ENCODE results near the gene TAF1. TPM values are rescaled to one million over a fixed set of nuclear protein-coding genes. Genes with fewer than 3 reads are reported as not detected.
"Not testable (repeated sequence)": the region's sequence is repeated elsewhere in the genome, so short reads cannot be mapped to it uniquely, and the experiment has no call there.

TAF1 gene
- total RNA-seq, 1 donor from 2014 or later: 45.5 TPM

DNA sequence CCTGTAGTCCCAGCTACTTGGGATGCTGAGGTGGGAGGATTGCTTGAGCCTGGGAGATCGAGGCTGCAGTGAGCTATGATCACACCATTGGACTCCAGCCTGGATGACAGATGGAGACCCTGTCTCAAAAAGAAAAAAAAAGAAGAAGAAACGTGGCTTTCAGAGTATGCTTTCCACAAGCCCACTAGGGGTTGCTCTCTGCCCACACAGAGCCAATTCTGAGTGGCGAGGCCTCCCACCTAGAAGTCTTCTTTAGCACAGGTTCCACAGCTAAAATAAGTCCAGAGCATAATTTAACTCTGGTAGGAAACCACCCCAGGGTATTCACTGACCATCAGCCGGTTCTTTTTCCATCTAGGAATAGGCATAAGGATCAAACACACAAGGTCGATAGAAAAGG, 50.1 kb downstream of the TAF1 start:
- intact Hi-C loops (cut with micrococcal nuclease): not testable (repeated sequence)

DNA sequence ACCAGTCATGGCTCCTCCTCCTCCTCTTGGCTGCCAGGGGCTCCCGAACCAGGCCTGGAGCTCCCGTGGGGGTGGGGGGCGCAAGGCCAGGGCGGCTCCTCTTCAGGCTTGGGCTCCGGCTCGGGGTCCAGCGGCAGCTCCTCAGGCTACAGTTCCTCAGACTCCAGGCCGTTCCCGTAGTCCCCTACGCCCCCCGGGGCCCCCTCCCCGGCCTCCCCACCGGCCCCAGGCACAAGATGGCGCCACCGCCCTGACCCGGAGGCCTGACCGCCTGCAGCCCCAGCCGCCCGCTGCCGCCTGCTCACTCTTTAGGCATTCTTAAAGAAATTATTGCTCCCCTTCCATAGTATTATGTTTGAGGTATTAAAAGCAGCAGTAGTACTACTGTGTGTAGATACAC, 54.5 kb downstream of the TAF1 start:
- intact Hi-C loops (cut with micrococcal nuclease): no loop called here

DNA sequence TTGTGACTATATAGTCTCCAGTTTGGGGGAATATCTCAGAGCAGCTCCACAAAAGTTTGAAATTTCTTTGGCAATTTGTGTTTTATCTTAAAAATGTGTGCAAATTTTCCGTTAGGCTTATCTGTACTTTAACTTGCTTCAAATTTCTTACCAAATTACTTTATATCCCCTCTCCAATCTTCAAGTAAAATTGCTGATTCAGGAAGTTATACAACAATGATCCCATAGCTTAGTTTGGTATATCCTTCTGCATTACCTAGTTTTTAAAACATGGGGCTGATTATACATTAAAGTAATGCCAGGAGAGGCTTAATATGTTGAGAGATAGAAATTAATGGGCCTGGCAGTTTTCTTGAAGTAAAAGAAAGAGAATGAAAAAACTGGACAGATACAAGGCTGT, 66.6 kb downstream of the TAF1 start:
- intact Hi-C loops (cut with micrococcal nuclease): no loop called here

DNA sequence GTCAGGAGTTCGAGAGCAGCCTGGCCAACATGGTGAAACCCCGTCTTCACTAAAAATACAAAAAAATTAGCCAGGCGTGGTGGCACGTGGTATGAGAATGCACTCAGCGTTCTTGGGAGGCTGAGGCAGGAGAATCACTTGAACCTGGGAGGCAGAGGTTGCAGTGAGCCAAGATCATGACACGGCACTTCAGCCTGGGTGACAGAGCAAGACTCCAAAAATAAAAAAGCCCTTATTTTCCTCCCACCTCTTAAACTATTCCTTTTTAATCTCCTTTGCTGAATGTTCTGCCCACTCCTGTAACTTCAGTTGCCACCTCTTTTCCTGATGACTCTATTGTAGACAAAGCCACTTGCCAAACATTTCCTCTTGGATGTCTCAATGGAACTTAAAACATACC, 72.6 kb downstream of the TAF1 start:
- intact Hi-C loops (cut with micrococcal nuclease): no loop called here

DNA sequence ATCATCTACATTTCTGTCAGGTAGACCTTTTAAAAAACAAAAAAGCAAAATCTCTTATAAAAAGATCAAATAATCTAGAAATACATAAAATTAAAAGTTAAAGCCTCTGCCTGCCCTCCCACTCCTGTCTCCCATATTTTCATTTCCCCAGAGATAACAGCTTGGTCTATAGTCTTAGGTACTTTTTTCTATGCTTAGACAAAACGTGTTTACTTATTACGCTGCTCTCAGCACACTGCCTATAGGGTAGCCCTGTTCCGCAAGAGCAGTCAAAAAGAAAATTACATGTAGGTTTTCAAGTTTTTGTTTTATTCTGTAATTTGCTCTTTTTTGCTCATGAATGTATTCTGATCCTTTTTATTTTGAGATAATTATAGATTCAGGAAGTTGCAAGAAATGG, 73.3 kb downstream of the TAF1 start:
- intact Hi-C loops (cut with micrococcal nuclease): no loop called here

DNA sequence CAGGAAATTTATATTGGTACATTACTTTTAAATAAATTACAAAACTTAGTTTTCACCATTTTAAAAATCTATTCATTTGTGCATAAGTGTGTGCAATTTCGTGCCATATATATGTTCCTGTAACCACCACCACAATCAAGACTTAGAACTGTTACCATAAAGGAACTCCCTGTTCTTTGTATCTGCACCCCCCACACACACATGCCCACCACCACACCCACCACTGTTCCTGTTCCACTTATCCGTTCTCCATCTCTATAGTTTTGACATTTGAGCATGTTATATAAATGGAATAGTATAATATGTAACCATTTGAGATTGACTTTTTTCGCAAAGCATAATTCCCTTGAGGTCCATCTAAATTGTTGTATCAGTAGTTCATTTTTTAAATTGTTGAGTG, 73.7 kb downstream of the TAF1 start:
- intact Hi-C loops (cut with micrococcal nuclease): no loop called here

DNA sequence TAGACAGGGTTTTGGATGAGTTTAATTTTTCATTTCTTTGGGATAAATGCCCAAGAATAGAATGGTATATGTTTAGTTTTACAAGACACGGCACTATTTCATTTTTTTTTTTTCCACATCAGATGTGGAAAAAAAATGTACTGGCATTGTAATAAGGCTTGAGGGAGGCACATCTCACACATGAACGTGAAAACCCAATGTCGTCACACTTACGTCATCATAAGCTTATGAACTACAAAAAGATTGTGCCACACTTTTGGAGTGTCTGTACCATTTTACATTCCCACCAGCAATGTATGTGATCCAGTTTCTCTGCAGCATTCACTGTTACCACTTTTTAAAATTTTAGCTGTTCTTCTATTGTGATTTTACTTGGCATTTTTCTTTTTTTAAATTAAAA, 74.2 kb downstream of the TAF1 start:
- intact Hi-C loops (cut with micrococcal nuclease): no loop called here

DNA sequence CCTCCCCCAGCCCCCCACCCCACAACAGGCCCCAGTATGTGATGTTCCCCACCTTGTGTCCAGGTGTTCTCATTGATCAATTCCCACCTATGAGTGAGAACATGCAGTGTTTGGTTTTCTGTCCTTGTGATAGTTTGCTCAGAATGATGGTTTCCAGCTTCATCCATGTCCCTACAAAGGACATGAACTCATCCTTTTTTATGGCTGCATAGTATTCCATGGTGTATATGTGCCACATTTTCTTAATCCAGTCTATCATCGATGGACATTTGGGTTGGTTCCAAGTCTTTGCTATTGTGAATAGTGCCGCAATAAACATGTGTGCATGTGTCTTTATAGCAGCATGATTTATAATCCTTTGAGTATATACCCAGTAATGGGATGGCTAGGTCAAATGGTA, 75.7 kb downstream of the TAF1 start:
- intact Hi-C loops (cut with micrococcal nuclease): not testable (repeated sequence)

DNA sequence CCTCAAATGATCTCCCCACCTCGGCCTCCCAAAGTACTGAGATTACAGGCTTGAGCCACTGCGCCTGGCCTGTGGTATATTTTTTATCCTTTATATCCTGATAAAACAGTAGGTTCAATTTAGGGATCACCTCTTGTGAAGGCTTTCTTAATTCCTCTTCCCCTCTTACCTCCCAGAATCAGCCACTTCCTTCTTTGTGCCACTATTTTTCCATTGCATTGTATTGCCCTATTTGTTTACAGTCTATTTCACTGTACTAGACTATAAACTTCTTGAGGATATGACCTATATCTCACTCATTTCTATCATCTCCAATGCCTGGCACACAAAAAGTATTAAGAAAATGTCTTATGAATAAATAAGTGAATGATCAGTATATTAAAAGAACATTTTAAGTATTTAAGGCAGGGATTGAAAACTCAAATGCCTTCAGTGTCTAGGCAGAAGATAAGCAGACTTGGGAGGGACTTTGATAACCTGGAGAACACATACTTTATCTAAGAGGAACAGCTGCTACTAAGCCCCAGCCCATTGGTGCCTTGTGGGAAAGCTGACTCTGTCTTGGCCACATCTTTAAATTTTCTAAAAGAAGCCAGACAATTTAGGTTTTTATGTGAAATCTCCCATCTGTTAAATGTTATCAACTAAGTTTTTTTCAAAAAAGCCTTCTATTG, 84.4 kb downstream of the TAF1 start:
- intact Hi-C loops (cut with micrococcal nuclease): no loop called here

DNA sequence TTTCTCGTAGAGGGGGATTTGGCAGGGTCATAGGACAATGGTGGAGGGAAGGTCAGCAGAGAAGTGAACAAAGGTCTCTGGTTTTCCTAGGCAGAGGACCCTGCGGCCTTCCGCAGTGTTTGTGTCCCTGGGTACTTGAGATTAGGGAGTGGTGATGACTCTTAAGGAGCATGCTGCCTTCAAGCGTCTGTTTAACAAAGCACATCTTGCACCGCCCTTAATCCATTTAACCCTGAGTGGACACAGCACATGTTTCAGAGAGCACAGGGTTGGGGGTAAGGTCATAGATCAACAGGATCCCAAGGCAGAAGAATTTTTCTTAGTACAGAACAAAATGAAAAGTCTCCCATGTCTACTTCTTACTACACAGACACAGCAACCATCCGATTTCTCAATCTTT, 85.4 kb downstream of the TAF1 start:
- intact Hi-C loops (cut with micrococcal nuclease): not testable (repeated sequence)

DNA sequence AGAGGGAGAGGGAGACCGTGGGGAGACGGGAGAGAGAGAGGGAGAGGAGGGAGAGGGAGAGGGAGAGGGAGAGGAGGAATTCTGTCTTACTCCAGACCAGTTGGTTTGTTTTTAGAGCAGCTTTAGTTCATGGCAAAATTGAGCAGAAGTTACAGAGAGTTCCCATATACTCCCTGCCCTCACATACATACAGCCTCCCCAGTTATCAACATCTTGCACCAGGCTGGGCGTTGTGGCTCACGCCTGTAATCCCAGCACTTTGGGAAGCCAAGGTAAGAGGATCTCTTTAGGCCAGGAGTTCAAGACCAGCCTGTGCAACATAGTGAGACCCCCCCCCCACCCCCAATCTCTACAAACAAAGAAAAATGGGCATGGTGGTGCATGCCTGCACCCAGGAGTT, 86.9 kb downstream of the TAF1 start:
- intact Hi-C loops (cut with micrococcal nuclease): no loop called here

DNA sequence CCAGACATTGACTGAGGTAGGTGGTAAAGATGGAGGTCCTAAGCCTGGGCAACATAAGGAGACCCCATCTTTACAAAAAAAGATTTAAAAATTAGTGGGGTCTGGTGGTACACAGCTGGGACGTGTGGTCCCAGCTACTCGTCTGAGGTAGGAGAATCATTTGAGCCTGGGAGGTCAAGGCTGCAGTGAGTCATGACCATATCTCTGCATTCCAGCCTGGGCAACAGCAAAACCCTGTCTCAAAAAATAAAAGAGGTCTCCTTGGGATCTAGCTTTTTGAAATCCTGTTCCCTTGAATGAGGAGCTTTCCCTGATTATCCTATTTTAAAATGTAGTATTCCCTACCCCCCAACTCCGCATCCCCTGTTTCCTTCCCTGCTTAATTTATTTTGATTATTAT, 88.1 kb downstream of the TAF1 start:
- intact Hi-C loops (cut with micrococcal nuclease): no loop called here

DNA sequence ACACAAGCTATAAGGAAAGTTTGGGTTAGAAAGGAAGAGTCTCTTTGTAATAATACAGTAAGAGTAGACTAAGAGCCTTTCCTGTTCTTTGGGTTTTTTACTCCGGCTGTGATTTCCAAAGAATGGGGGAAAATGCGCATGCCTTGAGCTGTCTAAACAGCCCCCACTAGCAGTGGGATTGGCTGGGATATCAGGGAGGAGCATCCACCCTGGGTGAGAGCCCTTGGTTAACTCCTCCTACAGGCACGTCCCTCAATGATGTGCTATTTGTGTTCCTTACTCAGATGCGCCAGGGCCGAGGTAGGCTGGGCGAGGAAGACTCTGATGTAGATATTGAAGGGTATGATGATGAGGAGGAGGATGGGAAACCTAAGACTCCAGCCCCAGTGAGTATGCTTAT, 92.7 kb downstream of the TAF1 start:
- intact Hi-C loops (cut with micrococcal nuclease): no loop called here

DNA sequence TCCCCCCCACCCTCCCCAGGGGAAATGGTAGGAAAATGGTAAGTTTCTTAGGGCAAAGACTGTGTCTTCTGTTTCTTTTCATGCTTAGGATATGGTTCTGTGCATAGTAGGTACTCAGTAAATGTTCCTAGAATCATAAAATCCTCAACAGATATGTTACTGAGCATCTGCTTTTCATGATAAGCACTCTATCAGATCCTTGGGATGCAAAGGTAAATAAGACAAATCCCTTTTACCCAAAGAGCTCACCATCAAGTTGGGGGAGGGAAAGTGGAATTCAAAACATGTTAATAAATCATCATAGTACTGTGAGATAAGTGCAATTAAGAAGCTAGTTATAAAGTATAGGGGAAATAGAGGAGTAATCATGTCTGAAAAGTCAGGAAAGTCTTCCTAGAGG, 98.8 kb downstream of the TAF1 start:
- intact Hi-C loops (cut with micrococcal nuclease): no loop called here

DNA sequence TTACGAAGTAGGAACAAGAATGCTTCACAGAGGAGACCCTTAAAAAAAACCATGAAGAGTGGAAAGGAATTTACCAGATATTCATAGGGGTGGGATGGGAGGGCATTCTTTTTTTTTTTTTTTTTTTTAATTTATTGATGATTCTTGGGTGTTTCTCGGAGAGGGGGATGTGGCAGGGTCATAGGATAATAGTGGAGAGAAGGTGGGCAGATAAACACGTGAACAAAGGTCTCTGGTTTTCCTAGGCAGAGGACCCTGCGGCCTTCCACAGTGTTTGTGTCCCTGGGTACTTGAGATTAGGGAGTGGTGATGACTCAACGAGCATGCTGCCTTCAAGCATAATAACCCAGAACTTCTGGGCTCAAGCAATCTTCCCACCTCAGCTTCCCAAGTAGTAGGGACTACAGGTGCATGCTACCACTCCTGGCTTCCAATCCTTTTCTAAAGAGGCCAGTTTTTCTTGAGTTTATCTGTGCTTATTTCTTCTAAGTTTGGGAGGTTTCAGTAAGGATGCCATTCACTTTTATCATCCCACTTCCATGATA, 100.9 kb downstream of the TAF1 start:
- intact Hi-C loops (cut with micrococcal nuclease): no loop called here

DNA sequence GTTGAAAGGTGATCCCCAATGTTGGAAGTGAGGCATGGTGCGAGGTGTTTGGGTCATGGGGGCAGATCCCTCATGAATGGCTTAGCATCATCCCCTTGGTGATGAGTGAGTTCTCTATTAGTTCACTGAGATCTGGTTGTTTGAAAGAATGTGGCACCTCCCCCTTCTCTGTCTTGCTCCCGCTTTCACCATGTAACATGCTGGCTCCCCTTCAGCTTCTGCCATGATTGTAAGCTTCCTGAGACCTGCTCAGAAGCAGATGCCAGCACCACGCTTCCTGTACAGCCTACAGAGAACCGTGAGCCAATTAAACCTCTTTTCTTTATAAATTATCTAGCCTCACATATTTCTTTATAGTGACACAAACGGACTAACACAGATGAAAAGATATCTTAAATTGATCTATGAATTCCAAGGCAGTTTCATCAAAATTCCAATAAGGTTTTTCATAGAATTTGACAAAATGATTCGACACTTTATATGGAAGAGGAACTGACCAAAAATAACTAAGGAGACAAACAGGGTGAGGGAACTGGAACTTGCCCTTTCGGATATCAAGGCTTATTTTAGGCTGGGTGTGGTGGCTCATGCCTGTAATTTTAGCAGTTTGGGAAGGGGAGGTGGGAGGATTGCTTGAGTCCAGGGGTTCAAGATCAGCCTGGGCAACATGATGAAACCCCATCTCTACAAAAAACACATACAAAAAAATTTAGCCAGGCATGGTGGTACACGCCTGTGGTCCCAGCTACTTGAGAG, 109.8 kb downstream of the TAF1 start:
- intact Hi-C loops (cut with micrococcal nuclease): no loop called here

DNA sequence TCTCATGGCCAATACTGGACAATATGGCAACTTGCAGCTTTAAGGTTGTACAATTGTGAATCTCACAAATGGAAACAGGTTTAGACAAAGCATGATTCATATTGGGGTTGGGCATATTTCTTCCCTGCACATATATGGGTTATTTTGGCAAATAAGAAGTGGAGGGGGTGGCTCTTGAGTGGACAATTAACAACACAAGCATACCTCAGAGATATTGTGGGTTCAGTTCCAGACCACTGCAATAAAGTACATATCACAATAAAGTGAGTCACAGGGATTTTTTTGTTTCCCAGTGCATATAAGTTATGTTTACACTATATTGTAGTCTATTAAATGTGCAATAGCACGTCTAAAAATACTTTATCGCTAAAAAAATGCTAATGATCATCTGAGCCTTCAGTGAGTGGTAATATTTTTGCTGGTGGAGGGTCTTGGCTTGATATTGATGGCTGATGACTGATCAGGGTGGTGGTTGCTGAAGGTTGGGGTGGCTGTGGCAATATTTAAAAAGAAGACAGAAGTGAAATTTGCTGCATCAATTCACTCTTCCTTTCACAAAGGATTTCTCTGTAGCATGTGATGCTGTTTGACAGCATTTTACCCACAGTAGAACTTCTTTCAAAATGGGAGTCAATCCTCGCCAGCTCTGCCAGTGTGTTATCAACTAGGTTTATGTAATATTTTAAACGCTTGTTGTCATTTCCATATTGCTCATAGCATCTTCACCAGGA, 116.2 kb downstream of the TAF1 start:
- intact Hi-C loops (cut with micrococcal nuclease): no loop called here

DNA sequence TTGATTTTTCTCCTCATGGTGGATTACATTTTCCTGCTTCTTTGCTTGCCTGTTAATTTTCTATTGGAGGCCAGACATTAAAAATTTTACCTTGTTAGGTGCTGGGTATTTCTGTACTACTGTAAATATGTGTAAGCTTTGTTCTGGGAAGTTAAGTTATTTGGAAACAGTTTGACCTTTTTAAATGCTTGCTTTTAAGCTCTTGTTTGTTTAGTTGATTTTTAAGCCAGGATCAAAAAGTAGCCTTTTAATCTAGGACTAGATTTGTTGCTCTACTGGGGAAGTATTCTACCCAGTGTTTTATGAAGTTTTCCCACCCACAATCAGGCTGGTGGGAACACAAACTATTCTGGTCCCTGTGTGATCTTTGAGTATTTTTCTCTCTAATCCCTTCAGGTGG, 121.7 kb downstream of the TAF1 start:
- intact Hi-C loops (cut with micrococcal nuclease): no loop called here

DNA sequence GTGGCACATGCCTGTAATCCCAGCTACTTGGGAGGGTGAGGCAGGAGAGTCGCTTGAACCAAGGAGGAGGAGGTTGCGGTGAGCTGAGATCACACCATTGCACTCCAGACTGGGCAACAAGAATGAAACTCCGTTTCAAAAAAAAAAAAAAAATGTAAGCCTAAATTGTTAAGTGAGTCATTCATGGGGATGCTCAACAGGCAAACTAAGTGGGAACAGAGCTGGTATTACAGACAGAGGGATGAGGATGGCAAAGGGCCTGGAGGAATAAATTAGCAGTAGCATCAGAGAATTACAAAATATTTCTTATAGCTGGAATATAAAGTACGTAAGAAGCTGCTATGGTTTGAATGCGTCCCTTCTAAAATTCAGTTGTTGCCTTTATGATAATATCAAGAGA, 123.4 kb downstream of the TAF1 start:
- intact Hi-C loops (cut with micrococcal nuclease): no loop called here

DNA sequence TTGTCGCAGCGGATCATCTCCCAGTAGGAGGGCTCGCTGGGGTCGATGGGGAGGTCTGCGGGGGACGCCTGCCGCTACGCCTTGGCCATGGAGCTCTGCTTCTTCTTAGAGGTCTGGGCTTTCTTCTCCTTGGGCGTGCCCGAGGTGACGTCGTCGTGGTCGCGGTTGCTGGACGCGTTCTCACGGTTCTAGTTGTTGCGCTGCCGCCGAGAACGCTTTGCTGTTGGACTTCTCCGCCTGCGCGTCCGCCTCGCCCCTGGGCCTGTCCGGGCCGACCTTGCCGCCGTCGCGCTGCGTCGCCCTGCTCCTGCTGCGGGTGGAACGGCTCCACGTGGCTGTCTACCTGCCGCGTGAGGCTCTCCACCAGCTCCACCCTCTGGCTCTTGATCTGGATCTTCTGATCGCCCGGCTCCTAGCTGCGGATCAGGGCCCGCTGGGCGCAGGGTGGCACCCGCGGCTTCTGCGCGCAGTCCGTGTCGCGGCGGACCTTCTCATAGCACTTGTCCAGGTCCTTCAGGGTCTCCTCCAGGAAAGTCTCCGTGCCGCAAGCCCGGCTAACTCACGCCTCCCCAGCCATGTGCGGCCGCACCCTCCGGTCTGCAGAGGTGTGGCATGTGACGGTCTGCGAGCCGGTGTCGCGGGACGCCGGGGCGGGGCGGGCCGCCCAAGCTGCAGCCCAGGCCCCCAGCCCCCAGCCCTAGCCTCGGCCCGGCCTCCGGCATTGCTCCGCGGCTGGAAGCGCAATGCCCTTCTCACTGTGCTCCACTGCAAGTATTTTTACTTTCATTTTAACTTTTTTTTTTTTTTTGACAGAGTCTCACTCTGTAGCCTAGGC, 126.3 kb downstream of the TAF1 start:
- intact Hi-C loops (cut with micrococcal nuclease): loop anchor here (2.0 to 5.0 kb wide), 2 partner anchors 40 to 240 kb away; partner anchors contain the start of genes OGT and ZMYM3

DNA sequence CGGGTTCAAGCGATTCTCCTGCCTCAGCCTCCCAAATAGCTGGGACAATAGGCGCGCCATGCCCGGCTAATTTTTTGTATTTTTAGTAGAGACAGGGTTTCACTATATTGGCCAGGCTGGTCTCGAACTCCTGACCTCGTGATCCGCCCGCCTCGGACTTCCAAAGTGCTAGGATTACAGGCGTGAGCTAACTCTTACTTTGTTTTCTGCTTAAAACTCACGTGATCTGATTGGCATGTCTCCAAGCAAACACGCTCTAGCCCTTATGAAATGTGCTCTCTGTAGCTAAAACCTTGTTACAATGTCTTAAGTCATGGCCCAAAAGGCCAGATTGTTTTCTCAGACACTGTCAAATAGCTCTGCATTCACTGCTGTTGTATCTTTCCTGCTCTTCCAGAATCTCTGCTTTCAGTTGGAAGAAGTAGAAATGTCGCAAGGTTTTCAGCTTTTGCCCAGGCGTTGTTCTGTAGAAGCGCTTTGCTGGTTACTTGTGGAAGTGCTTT, 127.0 kb downstream of the TAF1 start:
- intact Hi-C loops (cut with micrococcal nuclease): loop anchor here (2.0 to 5.0 kb wide), 2 partner anchors 40 to 241 kb away; partner anchors contain the start of genes OGT and ZMYM3

Measured in T-helper 2 cell treated with Interferon-gamma antibody and Interleukin-4, amounts not matched to agents 100 ng/mL and 5 ng/mL, for 36 hours (primary cell).